SK-N-SH (cell line): ENCODE measurements around the gene SPAG4. TPM values are rescaled to one million over a fixed set of nuclear protein-coding genes. Genes with fewer than 3 reads are reported as not detected.

Experiments used
- CTCF ChIA-PET: fragments of 300-600, 350-600 bp; formaldehyde crosslinking; extraction: SDS; loops from one replicate; lab custom pipeline; 2021; lab: Yijun Ruan, JAX
- POLR2A ChIA-PET: fragments of 350-600 bp; sonication (Branson Sonifier 250); formaldehyde crosslinking; extraction: SDS; loops from one replicate; lab custom pipeline; 2020; ENCODE audit warnings: antibody characterized with exemption, inconsistent platforms; lab: Yijun Ruan, JAX
- DNase-seq: peaks from one replicate; pipeline ENCODE4 v3.0.0; 2012
- H2AFZ ChIP-seq: fragments of 200-600 bp; sonication (generic); 2 replicates; pipeline ENCODE4 v1.8.1; 2016; ENCODE audit warnings: antibody characterized with exemption, mild to moderate bottlenecking, low read depth
- H3F3A ChIP-seq: fragments of 200-600 bp; sonication (generic); replicated peaks from 2 replicates; pipeline ENCODE3; 2016; ENCODE audit warnings: antibody characterized with exemption, mild to moderate bottlenecking; ENCODE audit not compliant: insufficient read depth
- H3K27ac ChIP-seq, 2 experiments: fragments of 200-500 bp in 1 of 2; fragments of 200-600 bp in 1 of 2; sonication (Bioruptor generic) in 1 of 2; sonication (generic), shearing (Covaris generic) in 1 of 2; 2 replicates each; pipeline versions ENCODE4 v1.5.1 to v1.6.1; 2014 to 2016; ENCODE audit warnings: low read depth in 2 of 2, inconsistent platforms in 1 of 2, low read length in 1 of 2, mild to moderate bottlenecking in 1 of 2, mixed read lengths in 1 of 2
- H3K27me3 ChIP-seq: fragments of 200-600 bp; sonication (generic), shearing (Covaris generic); 2 replicates; pipeline ENCODE4 v1.6.1; 2016; ENCODE audit warnings: mixed run types; ENCODE audit not compliant: insufficient read depth
- H3K36me3 ChIP-seq, 2 experiments: fragments of 200-500 bp in 1 of 2; fragments of 200-600 bp in 1 of 2; sonication (Bioruptor generic) in 1 of 2; sonication (generic) in 1 of 2; replicated peaks in 1 of 2; 2 replicates each; pipeline versions ENCODE3 to v1.5.1; 2014 to 2016; ENCODE audit warnings: low read length in 1 of 2, mild to moderate bottlenecking in 1 of 2; ENCODE audit not compliant: insufficient read depth in 2 of 2, control insufficient read depth in 1 of 2
- H3K4me1 ChIP-seq, 2 experiments: fragments of 200-500 bp in 1 of 2; fragments of 200-600 bp in 1 of 2; sonication (Bioruptor generic) in 1 of 2; sonication (generic), shearing (Covaris generic) in 1 of 2; 2 replicates each; pipeline versions ENCODE4 v1.5.1 to v1.6.1; 2014 to 2016; ENCODE audit warnings: low read depth in 1 of 2, low read length in 1 of 2, mixed run types in 1 of 2; ENCODE audit not compliant: insufficient read depth in 2 of 2, control insufficient read depth in 1 of 2
- H3K4me2 ChIP-seq: fragments of 200-600 bp; sonication (generic), shearing (Covaris generic); 2 replicates; pipeline ENCODE4 v1.6.1; 2017; ENCODE audit warnings: mixed run types
- H3K4me3 ChIP-seq, 2 experiments: fragments of 200-500 bp in 1 of 2; fragments of 200-600 bp in 1 of 2; sonication (Bioruptor generic) in 1 of 2; sonication (generic), shearing (Covaris generic) in 1 of 2; 2 replicates each; pipeline versions ENCODE4 v1.5.1 to v1.8.1; 2014 to 2016; ENCODE audit warnings: low read depth in 2 of 2, inconsistent platforms in 1 of 2, low read length in 1 of 2, mild to moderate bottlenecking in 1 of 2, mixed read lengths in 1 of 2, moderate library complexity in 1 of 2
- H3K79me2 ChIP-seq: fragments of 200-600 bp; sonication (generic); 2 replicates; pipeline ENCODE4 v1.8.1; 2017; ENCODE audit warnings: mild to moderate bottlenecking; ENCODE audit not compliant: insufficient read depth
- H3K9ac ChIP-seq: fragments of 200-600 bp; sonication (generic); 2 replicates; pipeline ENCODE4 v1.6.1; 2017; ENCODE audit warnings: mixed run types
- H3K9me2 ChIP-seq: fragments of 200-600 bp; sonication (generic); 2 replicates; pipeline ENCODE4 v1.6.1; 2017; ENCODE audit warnings: mixed run types
- H3K9me3 ChIP-seq: fragments of 200-600 bp; sonication (generic); 2 replicates; pipeline ENCODE4 v1.6.1; 2017; ENCODE audit warnings: mixed run types, mild to moderate bottlenecking, moderate library complexity
- H4K20me1 ChIP-seq: fragments of 200-600 bp; sonication (generic); 2 replicates; pipeline ENCODE4 v1.6.1; 2017; ENCODE audit warnings: mild to moderate bottlenecking, mixed run types; ENCODE audit not compliant: insufficient read depth
- CHD2 ChIP-seq: fragments of 150-350 bp; IDR thresholded peaks from 2 replicates; pipeline ENCODE4 v1.6.1; 2018; ENCODE audit warnings: low read length; ENCODE audit not compliant: partially characterized antibody
- CTCF ChIP-seq: fragments of 200-600 bp; sonication (generic); IDR thresholded peaks from 2 replicates; pipeline ENCODE4 v1.6.1; 2017; ENCODE audit warnings: antibody characterized with exemption, mild to moderate bottlenecking, moderate library complexity
- ELF1 ChIP-seq: IDR thresholded peaks from 2 replicates; pipeline ENCODE4 v1.4.0; 2012
- EP300 ChIP-seq, 2 experiments: IDR thresholded peaks; 2 replicates each; pipeline versions ENCODE4 v1.4.0 to v1.6.1; 2012; ENCODE audit warnings: borderline replicate concordance in 1 of 2, low read depth in 1 of 2, low read length in 1 of 2
- FOXJ3 ChIP-seq: sonication (generic); formaldehyde crosslinking; IDR thresholded peaks from 2 replicates; pipeline ENCODE4 v1.5.1; 2020; ENCODE audit warnings: mild to moderate bottlenecking, missing genetic modification reagents
- FOXM1 ChIP-seq: IDR thresholded peaks from 2 replicates; pipeline ENCODE4 v1.4.0; 2012; ENCODE audit warnings: low read depth, mild to moderate bottlenecking
- MAX ChIP-seq: IDR thresholded peaks from 2 replicates; pipeline ENCODE4 v1.4.0; 2012; ENCODE audit warnings: low read depth
- NFIC ChIP-seq: IDR thresholded peaks from 2 replicates; pipeline ENCODE4 v1.4.0; 2012; ENCODE audit warnings: borderline replicate concordance
- POLR2AphosphoS5 ChIP-seq: IDR thresholded peaks from 2 replicates; pipeline ENCODE4 v1.6.1; 2012; ENCODE audit warnings: low read depth, low read length
- RAD21 ChIP-seq: IDR thresholded peaks from 2 replicates; pipeline ENCODE4 v1.6.1; 2012; ENCODE audit warnings: mild to moderate bottlenecking, low read length
- RCOR1 ChIP-seq: fragments of 150-350 bp; IDR thresholded peaks from 2 replicates; pipeline ENCODE4 v1.6.1; 2017; ENCODE audit warnings: antibody characterized with exemption, low read length
- RFX5 ChIP-seq: IDR thresholded peaks from 2 replicates; pipeline ENCODE4 v1.6.1; 2012; ENCODE audit warnings: mild to moderate bottlenecking, improper control_type of control experiment, low read length
- RXRA ChIP-seq: IDR thresholded peaks from 2 replicates; pipeline ENCODE4 v1.4.0; 2012; ENCODE audit warnings: low read depth, mild to moderate bottlenecking, borderline replicate concordance
- TAF1 ChIP-seq: IDR thresholded peaks from 2 replicates; pipeline ENCODE4 v1.6.1; 2012; ENCODE audit warnings: low read depth, mild to moderate bottlenecking, low read length, moderate library complexity, borderline replicate concordance
- WGBS: methylation state at CpG from one replicate; pipeline ENCODE4 v1.1.6; 2017; ENCODE audit warnings: low lambda C conversion rate; 5-methylcytosine and 5-hydroxymethylcytosine counted together
- polyA plus RNA-seq, 3 experiments: library from polyadenylated mRNA; depleted of rRNA; stranded (reverse); fragments of >200 nt; gene quantifications; 2 replicates each; pipeline ENCODE4 v1.2.3, GENCODE V29; 2012
- TF ChIP-seq, protein P1 (sequence below): fragments of 150-350 bp; IDR thresholded peaks from 2 replicates; pipeline ENCODE4 v1.6.1; 2016; ENCODE audit warnings: mild to moderate bottlenecking, low read depth, low read length

SPAG4 gene
- polyA plus RNA-seq, 1 of the 3 experiments (the other 2 are of a cell fraction): 6.9 TPM

GRCh38 chr20:35621560-35621946 is 5.9 kb downstream of the SPAG4 start:
- Histone ChIP-seq H3K9ac (no peak overlapping the region), H3K4me3 (no peak overlapping the region), H3K27ac (no peak overlapping the region), H2AFZ (no peak overlapping the region), H3F3A (peaks cover 50% of the 10 kb centered on the region), H3K36me3 (peaks cover 19 to 34% of the 10 kb centered on the region in 2 experiments), H4K20me1 (no peaks in the 10 kb centered on the region), H3K27me3 (no peaks in the 10 kb centered on the region), H3K4me2 (no peak overlapping the region), H3K9me2 (no peaks in the 10 kb centered on the region), H3K79me2 (peaks cover 14% of the 10 kb centered on the region), H3K9me3 (no peaks in the 10 kb centered on the region), H3K4me1 (peaks cover 8 to 11% of the 10 kb centered on the region in 2 experiments; a peak in 1 of 4 replicates)
- POLR2A ChIA-PET: interaction anchor here (6.5 kb wide), 1 partner anchor 43 kb away, joined by 33 read pairs; the partner anchor contains the start of genes CPNE1 and RBM12
- 95% methylated on average over 2 of the region's 2 CpGs for WGBS
- TF ChIP-seq CTCF: peak; percentile 19; the same call in 1 of the 2 replicates
- TF ChIP-seq RCOR1: no peak
- CTCF ChIA-PET: interaction anchor here (0.9 to 4.9 kb wide), 9 partner anchors 9 to 371 kb away, joined by 3 to 42 read pairs (median 5); partner anchors contain the start of genes CPNE1 and RBM12
- DNase-seq: no peak

DNA sequence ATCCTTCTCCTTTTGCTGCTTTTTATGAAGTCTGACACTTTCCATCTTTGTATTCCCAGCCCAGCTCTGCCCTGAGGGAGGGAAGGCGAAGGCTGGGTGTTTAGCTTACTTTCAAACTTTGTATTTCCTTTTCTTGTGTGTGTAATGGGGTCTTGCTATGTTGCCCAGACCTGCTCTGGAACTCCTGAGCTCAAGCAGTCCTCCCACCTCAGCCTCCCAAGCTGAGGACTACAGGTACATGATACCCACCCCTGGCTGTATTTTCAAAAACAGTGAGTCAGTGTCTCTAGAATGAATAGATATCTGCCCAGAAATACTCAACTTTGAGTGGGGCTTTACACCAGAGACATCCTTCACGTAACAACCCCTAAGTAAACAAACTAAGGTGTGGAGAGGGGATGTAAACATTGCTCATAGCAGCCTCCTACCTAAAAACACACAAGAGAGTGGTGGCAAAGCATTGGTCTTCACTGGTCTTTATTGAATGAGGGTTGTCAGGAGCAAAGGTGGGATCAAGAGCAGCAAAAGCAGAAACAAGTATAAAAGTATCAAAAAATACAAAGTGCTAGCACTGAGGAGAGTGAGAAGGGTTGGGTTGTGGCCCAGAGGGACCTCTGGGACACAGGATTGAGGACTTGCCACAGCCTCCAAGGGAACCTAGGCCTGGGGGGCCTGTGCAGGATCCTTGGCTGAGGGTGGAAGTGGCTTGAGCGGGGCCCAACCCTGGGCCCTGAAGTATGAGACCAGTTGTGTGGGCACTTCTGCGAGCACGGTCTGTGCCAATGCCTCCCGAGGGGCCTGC is 10.2 kb downstream of the SPAG4 start:
- no peak overlapping the region for H2AFZ ChIP-seq
- peaks cover 33% of the 10 kb centered on the region for H3F3A ChIP-seq
- ChIA-PET POLR2A (no interaction called here), CTCF (interaction anchor here (1.5 kb wide), 1 partner anchor 9 kb away, joined by 4 read pairs; no protein-coding TSS in a partner anchor)
- no peaks in the 10 kb centered on the region for H3K27me3 ChIP-seq
- no peak overlapping the region for H3K4me3 ChIP-seq
- TF ChIP-seq NFIC (no peak), POLR2AphosphoS5 (no peak), RXRA (no peak), TAF1 (no peak), RFX5 (no peak), ELF1 (no peak), RAD21 (no peak), MAX (no peak), FOXJ3 (CRISPR knock-in tag) (no peak), EP300 (IDR thresholded peaks at IDR 0.05; ENCODE audit: borderline replicate concordance in 1 of 2, low read depth in 1 of 2, low read length in 1 of 2) (no peak), CHD2 (no peak), FOXM1 (no peak)
- TF ChIP-seq, protein P1, sequence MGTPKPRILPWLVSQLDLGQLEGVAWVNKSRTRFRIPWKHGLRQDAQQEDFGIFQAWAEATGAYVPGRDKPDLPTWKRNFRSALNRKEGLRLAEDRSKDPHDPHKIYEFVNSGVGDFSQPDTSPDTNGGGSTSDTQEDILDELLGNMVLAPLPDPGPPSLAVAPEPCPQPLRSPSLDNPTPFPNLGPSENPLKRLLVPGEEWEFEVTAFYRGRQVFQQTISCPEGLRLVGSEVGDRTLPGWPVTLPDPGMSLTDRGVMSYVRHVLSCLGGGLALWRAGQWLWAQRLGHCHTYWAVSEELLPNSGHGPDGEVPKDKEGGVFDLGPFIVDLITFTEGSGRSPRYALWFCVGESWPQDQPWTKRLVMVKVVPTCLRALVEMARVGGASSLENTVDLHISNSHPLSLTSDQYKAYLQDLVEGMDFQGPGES: no peak
- no peak overlapping the region for H3K9ac ChIP-seq
- H3K4me1 ChIP-seq: no peaks in the 10 kb centered on the region
- 94% methylated on average over 6 of the region's 6 CpGs for WGBS
- no peaks in the 10 kb centered on the region for H4K20me1 ChIP-seq
- no peaks in the 10 kb centered on the region for H3K9me3 ChIP-seq
- H3K9me2 ChIP-seq: no peaks in the 10 kb centered on the region
- DNase-seq: no peak
- no peak overlapping the region for H3K4me2 ChIP-seq
- no peak overlapping the region for H3K27ac ChIP-seq
- peaks cover 46 to 59% of the 10 kb centered on the region in 2 experiments for H3K36me3 ChIP-seq
- no peaks in the 10 kb centered on the region for H3K79me2 ChIP-seq
